ENCODE measurements around the gene TOPBP1.
"Not testable (repeated sequence)": the region's sequence is repeated elsewhere in the genome, so short reads cannot be mapped to it uniquely, and the experiment has no call there.

Gene TOPBP1

DNA sequence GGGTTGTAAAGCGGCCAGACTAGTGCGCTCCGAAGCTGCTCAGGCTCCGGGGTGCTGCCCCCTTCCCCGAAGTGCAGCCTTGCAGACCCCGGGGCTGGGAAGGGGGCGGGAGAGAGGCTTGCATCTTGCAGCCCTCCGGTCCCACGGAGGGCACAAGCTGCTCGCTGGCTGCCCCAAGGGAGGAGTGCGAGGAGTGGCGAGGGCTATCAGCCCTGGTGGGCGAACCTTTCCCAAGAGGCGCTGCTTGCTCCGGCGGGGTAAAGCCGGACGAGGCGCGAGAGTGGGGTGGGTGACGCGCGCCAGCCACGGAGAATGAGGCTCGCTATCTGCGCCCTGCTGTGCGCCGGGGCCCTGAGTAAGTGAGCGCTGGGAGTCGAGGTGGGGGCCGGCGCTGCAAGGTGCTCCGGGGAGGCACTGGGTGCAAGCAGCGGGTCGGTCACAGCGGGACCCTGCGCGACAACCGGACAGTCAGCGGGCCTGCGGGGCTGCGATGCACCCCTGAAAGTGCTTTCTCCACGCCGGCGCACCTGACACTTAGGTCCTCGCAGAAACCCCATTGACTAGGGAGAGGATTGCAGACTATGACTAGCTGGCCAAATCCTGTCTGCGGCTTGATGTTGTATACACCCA is 12.7 kb upstream of the TOPBP1 start:
- DNase-seq (ENCODE audit: low read depth), result no peak

DNA sequence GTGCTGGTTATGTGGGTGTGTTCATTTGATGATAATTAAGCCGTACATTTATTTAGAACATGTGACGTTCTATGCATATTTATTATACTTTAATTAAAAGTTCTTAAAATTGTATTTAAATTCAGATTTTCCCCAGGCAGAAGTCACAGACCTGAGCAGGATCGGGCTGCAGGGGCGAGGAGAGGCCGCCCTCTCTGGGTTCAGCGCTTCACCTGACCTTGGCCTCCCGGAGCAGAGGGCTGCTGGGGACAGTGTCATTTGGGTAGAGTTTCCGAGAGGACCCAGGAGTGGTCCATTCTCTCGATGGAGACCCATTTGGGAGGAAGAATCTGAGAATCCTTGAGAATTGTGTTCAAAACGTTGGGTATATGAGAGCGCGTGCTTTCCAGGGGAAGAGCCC is 12.0 kb upstream of the TOPBP1 start:
- no peak for DNase-seq (ENCODE audit: low read depth)

- no peak for DNase-seq (ENCODE audit: low read depth)
Observed at GRCh38 chr3:133672461-133672860, 10.7 kb upstream of the TOPBP1 start.

DNA sequence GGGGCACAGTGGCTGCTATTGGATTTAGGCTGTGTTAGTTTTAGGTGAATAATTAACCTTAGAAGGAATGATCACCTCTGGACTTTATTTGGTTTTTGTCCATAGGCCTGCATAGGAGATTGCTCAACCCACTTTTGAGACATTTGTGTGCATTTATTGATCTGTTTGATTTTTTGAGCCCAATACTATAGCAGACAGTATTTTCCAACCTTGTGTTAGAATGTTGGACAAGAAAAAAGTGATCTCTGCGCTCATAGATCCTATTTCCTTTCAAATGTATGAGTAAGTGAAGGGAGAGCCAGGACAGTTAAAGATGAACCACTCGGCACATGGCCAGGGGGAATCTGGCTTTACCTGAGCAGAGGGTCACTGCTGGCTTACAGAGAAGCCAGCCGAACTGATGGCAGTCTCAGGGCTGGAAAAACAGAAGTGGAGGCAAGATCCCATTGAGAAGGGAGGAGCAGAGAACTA is 8.8 kb upstream of the TOPBP1 start:
- DNase-seq (ENCODE audit: low read depth), result no peak

GRCh38 chr3:133669949-133670524 is 8.3 kb upstream of the TOPBP1 start:
- DNase-seq (ENCODE audit: low read depth), result no peak

GRCh38 chr3:133667118-133667517 is 5.4 kb upstream of the TOPBP1 start:
- DNase-seq (ENCODE audit: low read depth), result no peak

DNA sequence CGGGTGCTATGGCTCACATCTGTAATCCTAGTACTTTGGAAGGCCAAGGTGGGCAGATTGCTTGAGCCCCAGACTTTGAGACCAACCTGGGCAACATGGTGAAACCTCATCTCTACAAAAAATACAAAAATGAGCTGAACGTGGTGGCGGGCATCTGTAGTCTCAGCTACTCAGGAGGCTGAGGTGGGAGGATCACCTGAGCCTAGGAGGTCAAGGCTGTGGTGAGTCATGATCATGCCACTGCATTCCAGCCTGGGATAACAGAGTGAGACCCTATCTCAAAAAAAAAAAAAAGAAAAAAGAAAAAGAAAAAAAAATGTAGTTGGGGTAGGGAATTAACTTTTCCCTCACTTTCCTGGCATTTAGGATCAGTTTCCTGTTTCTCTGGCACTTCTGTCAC is 3.4 kb upstream of the TOPBP1 start:
- DNase-seq (ENCODE audit: low read depth), result not testable (repeated sequence)

GRCh38 chr3:133663569-133664313 is 2.0 kb upstream of the TOPBP1 start:
- DNase-seq (ENCODE audit: low read depth), result peak; percentile 16

DNA sequence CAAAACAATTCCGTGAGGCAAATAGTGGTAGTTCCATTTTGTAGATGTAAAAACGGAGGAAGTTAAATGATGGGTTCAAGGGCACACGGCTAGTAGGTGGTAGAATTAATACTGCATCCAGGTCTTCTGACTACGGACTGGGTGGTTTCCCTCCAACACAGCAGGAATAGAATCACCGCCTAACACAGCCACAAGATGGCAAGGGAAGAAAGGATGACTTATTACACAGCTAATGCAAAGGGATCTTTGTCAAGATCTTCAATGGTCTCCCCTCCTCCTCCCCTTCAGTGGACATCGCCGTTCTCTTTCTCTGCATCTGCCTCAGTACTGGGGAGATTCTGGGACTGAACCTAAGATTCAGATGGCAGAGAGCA is 524 bp upstream of the TOPBP1 start:
- DNase-seq (ENCODE audit: low read depth), result no peak

DNA sequence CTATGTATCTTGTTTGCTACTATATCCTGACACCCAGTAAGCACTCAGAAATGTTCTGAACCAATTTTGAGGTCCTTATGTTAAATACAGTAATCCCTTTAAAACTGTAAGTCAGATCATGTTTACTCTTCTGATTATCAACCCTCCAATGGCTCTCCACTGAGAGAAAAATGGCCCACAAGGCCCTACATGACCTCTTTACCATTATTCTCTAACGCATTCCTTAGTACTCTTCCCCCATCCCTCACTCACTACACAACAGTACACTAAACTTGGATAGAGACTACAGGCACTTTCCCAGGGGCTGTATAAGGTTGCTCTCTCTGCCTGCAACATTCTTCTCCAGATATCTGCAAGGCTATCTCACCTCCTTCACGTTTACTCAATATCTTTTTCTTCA is 1.9 kb downstream of the TOPBP1 start:
- DNase-seq (ENCODE audit: low read depth), result no peak

GRCh38 chr3:133655731-133656515 is 5.8 kb downstream of the TOPBP1 start:
- no peak for DNase-seq (ENCODE audit: low read depth)

DNA sequence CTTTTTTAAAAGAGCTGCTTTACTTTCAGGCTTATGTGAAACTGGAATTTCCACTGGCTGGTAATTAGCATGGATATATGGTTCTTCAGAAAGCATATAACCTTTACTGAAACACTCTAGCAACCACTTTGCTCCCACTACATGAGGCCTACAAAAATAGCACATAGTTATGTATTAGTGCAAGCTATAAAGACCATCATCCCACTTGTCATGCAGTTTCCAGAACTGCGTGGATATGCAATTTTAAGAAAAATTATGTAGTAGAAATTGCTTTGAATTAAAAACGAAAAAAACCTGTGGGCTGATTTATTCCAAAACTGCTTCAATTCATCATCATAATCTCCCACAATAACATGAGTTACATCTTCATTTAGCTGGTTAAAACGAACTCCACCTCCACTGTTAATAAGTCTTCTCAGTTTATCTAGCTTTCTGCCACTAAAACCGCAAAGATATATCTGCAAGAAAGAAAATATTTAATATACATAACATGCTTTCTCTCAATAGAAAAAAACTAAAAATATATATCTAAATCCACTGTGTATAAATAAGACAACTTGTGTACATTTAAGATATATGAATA is 12.2 kb downstream of the TOPBP1 start:
- no peak for DNase-seq (ENCODE audit: low read depth)

DNA sequence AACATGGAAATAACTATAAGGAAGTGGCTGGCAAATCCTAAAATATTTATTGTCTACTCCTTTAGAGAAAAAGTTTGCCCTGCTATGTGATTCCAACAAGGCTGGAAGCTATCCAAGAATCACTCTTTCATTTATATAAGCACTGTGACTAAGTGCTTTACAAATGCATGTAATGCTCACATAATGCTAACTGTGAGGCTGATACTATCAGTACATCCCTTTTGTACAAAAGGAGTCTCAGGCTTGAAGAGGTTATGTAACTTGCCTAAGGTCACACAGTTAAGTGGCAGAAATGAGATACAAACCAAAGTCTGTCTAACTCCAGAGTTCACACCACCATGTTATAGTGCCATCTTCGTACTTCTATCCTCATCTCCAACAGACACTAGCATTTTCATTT is 17.0 kb downstream of the TOPBP1 start:
- DNase-seq (ENCODE audit: low read depth), result peak; percentile 67

DNA sequence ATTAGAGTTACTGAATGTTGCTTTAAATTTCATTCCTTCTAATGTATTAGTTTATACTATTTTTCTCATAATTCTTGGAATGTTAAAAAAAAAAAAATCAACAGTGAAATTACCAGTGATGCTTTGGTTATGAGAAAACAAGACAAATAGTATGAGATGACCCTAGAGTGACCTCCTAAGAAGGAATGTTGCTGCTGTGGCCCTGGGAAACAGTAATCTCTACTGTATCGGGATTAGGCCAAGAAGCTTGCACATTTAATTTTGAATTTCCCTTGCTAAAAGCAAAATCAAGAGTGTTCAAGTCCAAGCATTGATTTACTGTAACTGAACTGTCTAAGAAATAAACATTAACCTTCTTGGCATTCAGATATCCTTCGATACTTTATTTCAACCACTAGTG is 18.1 kb downstream of the TOPBP1 start:
- DNase-seq (ENCODE audit: low read depth), result no peak

GRCh38 chr3:133641254-133641653 is 20.5 kb downstream of the TOPBP1 start:
- no peak for DNase-seq (ENCODE audit: low read depth)

GRCh38 chr3:133633439-133633838 is 28.3 kb downstream of the TOPBP1 start:
- DNase-seq (ENCODE audit: low read depth), result no peak

DNA sequence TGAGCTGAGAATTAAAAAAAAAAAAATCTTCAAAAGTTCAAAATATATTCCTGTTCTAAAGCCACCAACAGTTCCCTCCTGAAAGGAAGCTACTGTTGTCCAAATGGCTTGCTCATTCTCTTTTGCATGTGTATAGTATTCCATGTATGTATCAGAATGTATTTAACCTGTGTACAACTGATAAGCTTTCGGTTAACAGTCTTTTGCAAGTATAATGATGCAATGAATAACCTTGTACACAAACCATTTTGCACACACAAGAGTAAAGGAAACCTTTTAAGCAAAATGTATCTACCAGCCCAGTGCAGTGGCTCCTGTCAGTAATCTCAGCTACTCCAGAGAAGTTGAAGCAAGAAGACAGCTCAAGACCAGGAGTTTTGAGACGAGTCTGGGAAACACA is 32.6 kb downstream of the TOPBP1 start:
- DNase-seq (ENCODE audit: low read depth), result no peak

DNA sequence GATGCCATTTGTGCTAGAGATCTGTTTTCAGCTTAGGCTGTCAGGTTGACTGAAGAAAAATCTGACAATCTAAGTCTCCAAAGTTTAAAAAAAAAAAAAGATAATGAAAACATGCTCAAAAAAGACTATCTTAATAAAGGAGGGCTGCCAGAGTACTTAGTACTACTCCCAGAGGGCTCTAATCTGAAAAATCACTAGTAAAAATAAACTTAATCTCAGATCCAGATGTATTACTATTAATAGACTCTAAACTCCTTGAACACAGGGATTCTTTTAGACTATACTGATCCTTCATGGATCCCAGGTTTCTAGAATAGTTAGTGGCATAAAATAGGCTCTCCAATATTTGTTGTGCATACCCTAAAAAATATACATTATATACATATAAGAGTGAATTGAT is 34.0 kb downstream of the TOPBP1 start:
- no peak for DNase-seq (ENCODE audit: low read depth)

GRCh38 chr3:133620066-133620784 is 41.5 kb downstream of the TOPBP1 start:
- no peak for DNase-seq (ENCODE audit: low read depth)

GRCh38 chr3:133611534-133611933 is 50.2 kb downstream of the TOPBP1 start:
- DNase-seq (ENCODE audit: low read depth), result no peak

- DNase-seq (ENCODE audit: low read depth), result no peak
Observed at GRCh38 chr3:133610031-133610430, 51.7 kb downstream of the TOPBP1 start.

DNA sequence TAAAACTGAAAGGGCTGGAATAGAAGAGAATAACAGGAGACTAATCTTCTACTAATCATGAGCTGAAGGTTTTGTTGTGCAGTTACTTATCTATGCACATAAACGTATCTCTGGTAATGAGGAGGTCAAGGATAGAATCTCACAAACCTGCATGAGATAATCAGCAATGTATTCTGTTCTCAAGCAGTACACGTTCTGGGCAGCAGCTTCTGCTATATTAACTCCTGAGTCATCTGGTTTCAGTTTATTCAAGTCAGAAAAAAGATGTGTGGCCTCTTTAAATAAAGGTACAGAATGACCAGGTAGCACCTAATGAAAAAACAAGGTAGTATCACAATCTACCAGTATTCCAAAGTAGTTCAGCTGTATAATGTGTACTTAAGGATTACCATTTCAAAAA is 53.4 kb downstream of the TOPBP1 start:
- no peak for DNase-seq (ENCODE audit: low read depth)
